Liver (tissue), 9 donors: ENCODE measurements around the gene MYO5A. TPM values are rescaled to one million over a fixed set of nuclear protein-coding genes. Genes with fewer than 3 reads are reported as not detected.

Experiments used
- DNase-seq: peaks from one replicate; pipeline ENCODE4 v3.0.0-alpha.2; 2017; ENCODE audit warnings: low spot score
- H3K27ac ChIP-seq, 2 donors: one replicate each; pipeline ENCODE4 v1.7.0; 2013; ENCODE audit warnings: inconsistent platforms in 2 of 2, low read length in 2 of 2, control low read depth in 1 of 2, low read depth in 1 of 2, mild to moderate bottlenecking in 1 of 2
- H3K27me3 ChIP-seq, 4 donors: one replicate each; pipeline versions ENCODE4 v1.6.1 to v1.7.0; 2013; ENCODE audit warnings: low read length in 3 of 4, inconsistent platforms in 1 of 4, mild to moderate bottlenecking in 1 of 4, moderate library complexity in 1 of 4; ENCODE audit not compliant: control insufficient read depth in 4 of 4, insufficient read depth in 4 of 4
- H3K36me3 ChIP-seq, 4 donors: one replicate each; pipeline versions ENCODE4 v1.6.1 to v1.7.0; 2013; ENCODE audit warnings: low read length in 3 of 4, mild to moderate bottlenecking in 3 of 4, low read depth in 1 of 4, moderate library complexity in 1 of 4; ENCODE audit not compliant: control insufficient read depth in 4 of 4, insufficient read depth in 3 of 4
- H3K4me1 ChIP-seq, 4 donors: one replicate each; pipeline versions ENCODE4 v1.6.1 to v1.7.0; 2013; ENCODE audit warnings: low read length in 3 of 4, mild to moderate bottlenecking in 3 of 4, moderate library complexity in 1 of 4; ENCODE audit not compliant: control insufficient read depth in 4 of 4, insufficient read depth in 4 of 4
- H3K4me3 ChIP-seq, 3 donors: one replicate each; pipeline versions ENCODE4 v1.6.1 to v1.7.0; 2013; ENCODE audit warnings: low read length in 3 of 3, control low read depth in 1 of 3, low read depth in 1 of 3, mild to moderate bottlenecking in 1 of 3
- H3K9ac ChIP-seq, 2 donors: one replicate each; pipeline ENCODE4 v1.7.0; 2013; ENCODE audit warnings: low read length in 2 of 2, mild to moderate bottlenecking in 2 of 2, moderate library complexity in 2 of 2, control low read depth in 1 of 2, low read depth in 1 of 2
- H3K9me3 ChIP-seq, 4 donors: one replicate each; pipeline versions ENCODE4 v1.6.1 to v1.7.0; 2013; ENCODE audit warnings: low read length in 3 of 4; ENCODE audit not compliant: control insufficient read depth in 4 of 4
- FOXA1 ChIP-seq: IDR thresholded peaks from 2 replicates; pipeline ENCODE4 v1.6.1; 2016; ENCODE audit warnings: antibody characterized with exemption
- GABPA ChIP-seq, 2 donors: IDR thresholded peaks in 1 of 2; conservative IDR thresholded peaks in 1 of 2; 2 replicates each; pipeline ENCODE4 v1.6.1; 2016; ENCODE audit warnings: antibody characterized with exemption in 2 of 2, mild to moderate bottlenecking in 1 of 2, moderate library complexity in 1 of 2
- HNF4A ChIP-seq, 2 donors: conservative IDR thresholded peaks; 2 replicates each; pipeline ENCODE4 v1.6.1; 2016; ENCODE audit warnings: antibody characterized with exemption in 2 of 2, mild to moderate bottlenecking in 2 of 2
- HNF4G ChIP-seq: IDR thresholded peaks from 2 replicates; pipeline ENCODE4 v1.6.1; 2016; ENCODE audit warnings: antibody characterized with exemption
- NR2F2 ChIP-seq: IDR thresholded peaks from 2 replicates; pipeline ENCODE4 v1.6.1; 2016; ENCODE audit warnings: antibody characterized with exemption
- RXRA ChIP-seq, 2 donors: IDR thresholded peaks; 2 replicates each; pipeline ENCODE4 v1.6.1; 2017 to 2018; ENCODE audit warnings: antibody characterized with exemption in 2 of 2, mild to moderate bottlenecking in 1 of 2
- TAF1 ChIP-seq: conservative IDR thresholded peaks from 2 replicates; pipeline ENCODE4 v1.6.1; 2016; ENCODE audit warnings: antibody characterized with exemption, mild to moderate bottlenecking
- WGBS: extraction: QIAGEN DNeasy Blood & Tissue Kit; methylation state at CpG from one replicate; pipeline ENCODE4 v1.1.7; 2013; 5-methylcytosine and 5-hydroxymethylcytosine counted together
- polyA plus RNA-seq, 2 donors: library from polyadenylated mRNA; stranded (reverse) in 1 of 2; unstranded in 1 of 2; fragments of 200-250 nt in 1 of 2; fragments of >200 nt in 1 of 2; fragmentation: Nextera tagmentation in 1 of 2; extraction: Ambion mirVana in 1 of 2; gene quantifications; one replicate each; pipeline versions ENCODE4 v1.2.1 to v1.2.3, GENCODE V29; 2013 to 2015
- total RNA-seq, 2 donors: library from RNA; depleted of rRNA; stranded (reverse); fragments of >200 nt; gene quantifications; one replicate each; pipeline ENCODE4 v1.2.3, GENCODE V29; 2014
- TF ChIP-seq, protein P1 (sequence below): IDR thresholded peaks from 2 replicates; pipeline ENCODE4 v1.6.1; 2016; ENCODE audit warnings: antibody characterized with exemption
- TF ChIP-seq, protein P2 (sequence below): IDR thresholded peaks from 2 replicates; pipeline ENCODE4 v1.6.1; 2016; ENCODE audit warnings: antibody characterized with exemption
- TF ChIP-seq, protein P3 (sequence below): IDR thresholded peaks from 2 replicates; pipeline ENCODE4 v1.6.1; 2016; ENCODE audit warnings: antibody characterized with exemption
- TF ChIP-seq, protein P4 (sequence below): IDR thresholded peaks from 2 replicates; pipeline ENCODE4 v1.6.1; 2016; ENCODE audit warnings: antibody characterized with exemption, mild to moderate bottlenecking
- donor health status: healthy.
- donor health status: healthy.
- donor health status: healthy.
- donor health status: healthy.
- donor health status: healthy.

Gene MYO5A
- total and polyA plus RNA-seq, 4 donors = 1.0 to 7.1 (median 3.0) TPM

DNA sequence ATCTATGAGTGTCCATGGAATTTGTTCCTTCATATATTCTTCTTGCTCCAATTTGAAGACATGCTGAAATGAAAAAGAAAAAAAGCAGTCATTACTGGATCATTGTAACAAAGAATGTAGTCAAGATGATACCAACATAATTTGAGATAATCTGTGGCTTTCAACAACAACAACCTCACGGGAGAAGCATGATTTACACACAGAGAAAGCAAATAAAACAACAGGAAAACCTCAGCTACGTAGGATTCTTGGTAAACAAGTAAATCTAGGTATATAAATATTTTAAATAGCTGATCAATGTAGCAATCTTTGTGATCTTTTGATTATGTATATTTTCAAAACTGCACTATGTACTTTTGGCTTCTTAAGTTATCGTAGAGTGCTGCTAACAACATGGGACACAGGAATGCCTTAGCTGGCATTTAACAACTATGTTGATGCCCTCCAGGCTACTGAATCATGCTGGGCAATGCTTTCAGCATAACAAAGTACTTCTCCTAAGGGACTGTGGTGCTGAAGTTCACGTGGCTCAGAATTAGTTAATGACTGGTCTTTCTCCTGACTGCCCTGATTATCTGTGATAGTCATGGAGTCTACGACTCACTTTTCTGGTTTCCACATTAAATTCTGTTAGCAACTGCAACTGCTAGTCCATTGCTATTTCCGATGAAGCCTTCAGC is 136.5 kb downstream of the MYO5A start (continued):
- no peak for TF ChIP-seq FOXA1
- no peak for TF ChIP-seq HNF4A (conservative IDR thresholded peaks at IDR 0.05)
- TF ChIP-seq TAF1 = no peak
- TF ChIP-seq, protein P1, sequence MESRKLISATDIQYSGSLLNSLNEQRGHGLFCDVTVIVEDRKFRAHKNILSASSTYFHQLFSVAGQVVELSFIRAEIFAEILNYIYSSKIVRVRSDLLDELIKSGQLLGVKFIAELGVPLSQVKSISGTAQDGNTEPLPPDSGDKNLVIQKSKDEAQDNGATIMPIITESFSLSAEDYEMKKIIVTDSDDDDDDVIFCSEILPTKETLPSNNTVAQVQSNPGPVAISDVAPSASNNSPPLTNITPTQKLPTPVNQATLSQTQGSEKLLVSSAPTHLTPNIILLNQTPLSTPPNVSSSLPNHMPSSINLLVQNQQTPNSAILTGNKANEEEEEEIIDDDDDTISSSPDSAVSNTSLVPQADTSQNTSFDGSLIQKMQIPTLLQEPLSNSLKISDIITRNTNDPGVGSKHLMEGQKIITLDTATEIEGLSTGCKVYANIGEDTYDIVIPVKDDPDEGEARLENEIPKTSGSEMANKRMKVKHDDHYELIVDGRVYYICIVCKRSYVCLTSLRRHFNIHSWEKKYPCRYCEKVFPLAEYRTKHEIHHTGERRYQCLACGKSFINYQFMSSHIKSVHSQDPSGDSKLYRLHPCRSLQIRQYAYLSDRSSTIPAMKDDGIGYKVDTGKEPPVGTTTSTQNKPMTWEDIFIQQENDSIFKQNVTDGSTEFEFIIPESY = no peak
- no peak for TF ChIP-seq HNF4G
- no peak for TF ChIP-seq GABPA (IDR thresholded peaks at IDR 0.05 in 1 of 2, conservative IDR thresholded peaks at IDR 0.05 in 1 of 2)
- TF ChIP-seq, protein P2, sequence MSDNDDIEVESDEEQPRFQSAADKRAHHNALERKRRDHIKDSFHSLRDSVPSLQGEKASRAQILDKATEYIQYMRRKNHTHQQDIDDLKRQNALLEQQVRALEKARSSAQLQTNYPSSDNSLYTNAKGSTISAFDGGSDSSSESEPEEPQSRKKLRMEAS = no peak

DNA sequence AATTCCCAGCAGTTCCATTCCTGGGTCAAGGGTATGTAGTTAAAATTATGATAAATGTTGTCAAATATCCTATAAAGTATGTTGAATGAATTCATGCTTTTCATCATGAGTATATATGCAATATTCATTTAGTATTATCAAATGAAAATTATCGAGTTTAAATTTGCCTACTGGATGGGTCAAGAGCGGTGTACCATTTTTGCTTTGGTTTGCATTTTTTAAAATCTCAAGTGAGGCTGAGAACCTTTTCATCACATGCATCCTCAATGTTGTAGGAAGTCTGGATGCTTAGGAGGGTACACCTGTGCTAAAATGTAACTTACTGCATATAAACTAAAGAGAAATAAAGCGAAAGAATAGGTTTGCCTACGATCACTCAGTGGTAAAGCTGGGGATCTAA is 137.6 kb downstream of the MYO5A start:
- H3K27me3 ChIP-seq = no peaks in the 10 kb centered on the region
- H3K9me3 ChIP-seq = no peaks in the 10 kb centered on the region
- no peak overlapping the region for H3K4me3 ChIP-seq
- no peaks in the 10 kb centered on the region for H3K4me1 ChIP-seq
- H3K27ac ChIP-seq = no peak overlapping the region
- no peak overlapping the region for H3K9ac ChIP-seq
- peaks cover 0 to 3% (median 0%) of the 10 kb centered on the region in 4 donors for H3K36me3 ChIP-seq
- TF ChIP-seq TAF1 (no peak), RXRA (IDR thresholded peaks at IDR 0.05) (no peak), NR2F2 (no peak), HNF4G (no peak), HNF4A (conservative IDR thresholded peaks at IDR 0.05) (no peak), GABPA (IDR thresholded peaks at IDR 0.05 in 1 of 2, conservative IDR thresholded peaks at IDR 0.05 in 1 of 2) (no peak)
- TF ChIP-seq, protein P2 = no peak
- TF ChIP-seq, protein P1 = no peak
- TF ChIP-seq, protein P3, sequence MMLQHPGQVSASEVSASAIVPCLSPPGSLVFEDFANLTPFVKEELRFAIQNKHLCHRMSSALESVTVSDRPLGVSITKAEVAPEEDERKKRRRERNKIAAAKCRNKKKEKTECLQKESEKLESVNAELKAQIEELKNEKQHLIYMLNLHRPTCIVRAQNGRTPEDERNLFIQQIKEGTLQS = no peak
- TF ChIP-seq, protein P4, sequence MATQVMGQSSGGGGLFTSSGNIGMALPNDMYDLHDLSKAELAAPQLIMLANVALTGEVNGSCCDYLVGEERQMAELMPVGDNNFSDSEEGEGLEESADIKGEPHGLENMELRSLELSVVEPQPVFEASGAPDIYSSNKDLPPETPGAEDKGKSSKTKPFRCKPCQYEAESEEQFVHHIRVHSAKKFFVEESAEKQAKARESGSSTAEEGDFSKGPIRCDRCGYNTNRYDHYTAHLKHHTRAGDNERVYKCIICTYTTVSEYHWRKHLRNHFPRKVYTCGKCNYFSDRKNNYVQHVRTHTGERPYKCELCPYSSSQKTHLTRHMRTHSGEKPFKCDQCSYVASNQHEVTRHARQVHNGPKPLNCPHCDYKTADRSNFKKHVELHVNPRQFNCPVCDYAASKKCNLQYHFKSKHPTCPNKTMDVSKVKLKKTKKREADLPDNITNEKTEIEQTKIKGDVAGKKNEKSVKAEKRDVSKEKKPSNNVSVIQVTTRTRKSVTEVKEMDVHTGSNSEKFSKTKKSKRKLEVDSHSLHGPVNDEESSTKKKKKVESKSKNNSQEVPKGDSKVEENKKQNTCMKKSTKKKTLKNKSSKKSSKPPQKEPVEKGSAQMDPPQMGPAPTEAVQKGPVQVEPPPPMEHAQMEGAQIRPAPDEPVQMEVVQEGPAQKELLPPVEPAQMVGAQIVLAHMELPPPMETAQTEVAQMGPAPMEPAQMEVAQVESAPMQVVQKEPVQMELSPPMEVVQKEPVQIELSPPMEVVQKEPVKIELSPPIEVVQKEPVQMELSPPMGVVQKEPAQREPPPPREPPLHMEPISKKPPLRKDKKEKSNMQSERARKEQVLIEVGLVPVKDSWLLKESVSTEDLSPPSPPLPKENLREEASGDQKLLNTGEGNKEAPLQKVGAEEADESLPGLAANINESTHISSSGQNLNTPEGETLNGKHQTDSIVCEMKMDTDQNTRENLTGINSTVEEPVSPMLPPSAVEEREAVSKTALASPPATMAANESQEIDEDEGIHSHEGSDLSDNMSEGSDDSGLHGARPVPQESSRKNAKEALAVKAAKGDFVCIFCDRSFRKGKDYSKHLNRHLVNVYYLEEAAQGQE = no peak
- WGBS = 96% methylated on average over 4 of the region's 4 CpGs
- no peak for DNase-seq
